ENCODE data around the gene PCP2.

- no peak for TF ChIP-seq CTCF (IDR thresholded peaks at IDR 0.05)
- TF ChIP-seq POLR2AphosphoS5 (IDR thresholded peaks at IDR 0.05): no peak
- TF ChIP-seq POLR2A (IDR thresholded peaks at IDR 0.05): no peak
- no peak for TF ChIP-seq EP300 (IDR thresholded peaks at IDR 0.05)
Observed at GRCh38 chr19:7647156-7647555, 13.6 kb upstream of the PCP2 start.
